Transverse colon (tissue), 4 donors: ENCODE results near the gene ADGB. TPM values are rescaled to one million over a fixed set of nuclear protein-coding genes. Genes with fewer than 3 reads are reported as not detected.

Source experiments
- DNase-seq: peaks from one replicate; pipeline ENCODE4 v3.0.0-alpha.2; 2019
- H3K27ac ChIP-seq, 4 donors: fragments of 200-600 bp; sonication (generic); 2 replicates each; pipeline ENCODE4 v1.5.1; 2016 to 2018; ENCODE audit warnings: inconsistent platforms in 4 of 4
- H3K27me3 ChIP-seq: fragments of 200-600 bp; sonication (generic); 2 replicates; pipeline ENCODE4 v1.5.1; 2017; ENCODE audit warnings: inconsistent platforms
- H3K36me3 ChIP-seq, 4 donors: fragments of 200-600 bp; sonication (generic); 2 replicates each; pipeline ENCODE4 v1.5.1; 2017 to 2019; ENCODE audit warnings: inconsistent platforms in 4 of 4
- H3K4me1 ChIP-seq, 4 donors: fragments of 200-600 bp; sonication (generic); 2 replicates each; pipeline ENCODE4 v1.5.1; 2017 to 2020; ENCODE audit warnings: inconsistent platforms in 4 of 4
- H3K4me3 ChIP-seq, 4 donors: fragments of 200-600 bp; sonication (generic); 1 replicate in 1 of 4; 2 replicates in 3 of 4; pipeline versions ENCODE4 v1.5.1 to v1.6.1; 2017 to 2019; ENCODE audit warnings: inconsistent platforms in 4 of 4
- H3K9me3 ChIP-seq, 2 donors: fragments of 200-600 bp; sonication (generic); 2 replicates each; pipeline ENCODE4 v1.5.1; 2017 to 2019; ENCODE audit warnings: inconsistent platforms in 2 of 2
- EP300 ChIP-seq: sonication (generic); formaldehyde crosslinking; IDR thresholded peaks from one replicate; pipeline ENCODE4 v1.6.1; 2017; ENCODE audit warnings: antibody characterized with exemption, low read depth
- POLR2A ChIP-seq: fragments of 450-650 bp; IDR thresholded peaks from one replicate; pipeline ENCODE4 v1.6.1; 2016; ENCODE audit warnings: antibody characterized with exemption, mild to moderate bottlenecking, moderate library complexity
- POLR2AphosphoS5 ChIP-seq, 3 donors: sonication (generic); formaldehyde crosslinking; IDR thresholded peaks; one replicate each; pipeline ENCODE4 v1.6.1; 2016; ENCODE audit warnings: antibody characterized with exemption in 3 of 3
- WGBS, 2 donors: methylation state at CpG; one replicate each; pipeline ENCODE4 v1.1.5; 2018; ENCODE audit warnings: low coverage in 1 of 2; 5-methylcytosine and 5-hydroxymethylcytosine counted together
- in situ Hi-C, 4 donors: fragments of 200-750 bp; cut with MboI; loops; one replicate each; pipeline versions ENCODE4 v1.15.0 to v1.15.1; 2017; ENCODE audit warnings: low sequenced_read_pairs in 3 of 4, low pct_ligation_motif_present in 1 of 4, low pct_unique_long_range_greater_than_20kb in 1 of 4
- intact Hi-C: fragments of 100-400 bp; cut with DNase I; formaldehyde crosslinking; loops from one replicate; pipeline ENCODE4 v1.15.1; 2023; ENCODE audit warnings: low total_unique reads
- total RNA-seq, 4 donors: library from RNA; depleted of rRNA; stranded (reverse); fragments of >200 nt; gene quantifications; one replicate each; pipeline ENCODE4 v1.1.0, GENCODE V29; 2016
- TF ChIP-seq, protein P1 (sequence below), 5 experiments: fragments of 200-600 bp in 3 of 5; fragments of 450-650 bp in 2 of 5; sonication (generic) in 3 of 5; IDR thresholded peaks; 1 replicate in 2 of 5; 2 replicates in 3 of 5; pipeline ENCODE4 v1.5.1; 2016 to 2017; ENCODE audit warnings: antibody characterized with exemption in 5 of 5, inconsistent platforms in 3 of 5, mild to moderate bottlenecking in 2 of 5, moderate library complexity in 1 of 5

Gene ADGB
- total RNA-seq, 4 donors from 2014 or later: 1.1 to 28.7 (median 3.2) TPM

DNA sequence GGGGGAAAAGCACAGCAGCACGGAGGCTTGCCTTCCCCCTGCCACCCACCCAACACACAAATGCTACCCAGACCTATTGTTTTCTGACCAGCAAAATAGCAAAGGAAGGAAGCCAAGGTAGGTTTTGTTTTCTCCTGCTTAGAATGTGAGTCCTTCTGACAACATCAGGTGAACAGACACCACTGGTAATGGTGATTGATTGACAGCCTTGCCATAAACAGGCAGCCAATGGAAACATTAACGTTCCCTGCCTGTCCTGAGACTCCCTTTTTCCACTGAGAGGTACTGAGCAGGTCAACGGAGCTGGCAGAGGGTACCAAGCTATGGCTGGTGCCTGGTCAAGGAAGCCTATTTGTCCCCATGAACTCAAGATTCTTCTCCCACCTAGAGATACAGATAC lies 234.4 kb downstream of the ADGB start:
- in situ Hi-C loops: no loop called here
- no peak for DNase-seq
- Histone ChIP-seq H3K4me1 (no peaks in the 10 kb centered on the region), H3K4me3 (no peak overlapping the region), H3K27ac (no peak overlapping the region), H3K36me3 (no peaks in the 10 kb centered on the region), H3K9me3 (no peaks in the 10 kb centered on the region), H3K27me3 (no peaks in the 10 kb centered on the region)
- intact Hi-C loops: no loop called here
- 59 to 64% methylated on average over 1 to 3 of the region's 3 CpGs for WGBS, 2 donors
- TF ChIP-seq, protein P1, sequence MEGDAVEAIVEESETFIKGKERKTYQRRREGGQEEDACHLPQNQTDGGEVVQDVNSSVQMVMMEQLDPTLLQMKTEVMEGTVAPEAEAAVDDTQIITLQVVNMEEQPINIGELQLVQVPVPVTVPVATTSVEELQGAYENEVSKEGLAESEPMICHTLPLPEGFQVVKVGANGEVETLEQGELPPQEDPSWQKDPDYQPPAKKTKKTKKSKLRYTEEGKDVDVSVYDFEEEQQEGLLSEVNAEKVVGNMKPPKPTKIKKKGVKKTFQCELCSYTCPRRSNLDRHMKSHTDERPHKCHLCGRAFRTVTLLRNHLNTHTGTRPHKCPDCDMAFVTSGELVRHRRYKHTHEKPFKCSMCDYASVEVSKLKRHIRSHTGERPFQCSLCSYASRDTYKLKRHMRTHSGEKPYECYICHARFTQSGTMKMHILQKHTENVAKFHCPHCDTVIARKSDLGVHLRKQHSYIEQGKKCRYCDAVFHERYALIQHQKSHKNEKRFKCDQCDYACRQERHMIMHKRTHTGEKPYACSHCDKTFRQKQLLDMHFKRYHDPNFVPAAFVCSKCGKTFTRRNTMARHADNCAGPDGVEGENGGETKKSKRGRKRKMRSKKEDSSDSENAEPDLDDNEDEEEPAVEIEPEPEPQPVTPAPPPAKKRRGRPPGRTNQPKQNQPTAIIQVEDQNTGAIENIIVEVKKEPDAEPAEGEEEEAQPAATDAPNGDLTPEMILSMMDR (IDR thresholded peaks at IDR 0.05): no peak
- TF ChIP-seq POLR2AphosphoS5 (IDR thresholded peaks at IDR 0.05) (no peak), EP300 (no peak), POLR2A (no peak)

DNA sequence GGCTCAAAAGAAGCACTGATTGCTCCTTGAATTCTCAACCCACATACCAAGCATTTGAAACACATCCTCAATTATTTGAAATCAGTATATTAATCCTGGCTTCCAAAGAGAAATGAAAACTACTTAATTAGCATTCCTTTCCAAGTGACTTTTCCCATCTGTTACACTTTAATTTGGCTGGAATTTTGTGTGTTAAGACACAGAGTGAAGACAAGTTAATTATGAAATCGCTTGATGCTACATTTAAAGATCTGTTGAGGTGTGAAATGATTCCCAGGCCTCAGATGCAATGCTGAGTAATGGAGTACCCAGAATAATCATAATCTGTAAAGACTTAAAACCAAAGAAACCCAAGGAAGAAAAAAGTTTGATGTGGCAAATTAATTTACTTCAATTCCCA lies 241.4 kb downstream of the ADGB start:
- in situ Hi-C loops: no loop called here

DNA sequence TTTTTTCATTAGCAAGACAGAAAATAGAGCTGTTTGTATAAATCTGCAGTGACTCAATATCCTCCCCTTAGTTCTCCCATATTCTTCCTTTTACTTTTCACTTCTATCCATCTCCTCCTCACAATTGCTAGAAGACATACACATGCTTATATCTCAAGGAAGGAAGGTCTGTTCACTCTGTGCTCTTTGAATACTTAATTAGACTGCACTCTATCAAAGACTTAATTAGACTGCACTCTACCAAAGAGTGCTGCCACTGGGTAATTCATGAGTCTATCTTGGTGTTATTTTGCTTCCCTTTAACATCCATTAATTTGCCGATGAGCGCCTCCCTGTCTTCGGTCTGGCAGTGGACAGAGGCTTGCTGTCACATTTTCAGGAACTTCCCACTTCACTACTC lies 241.9 kb downstream of the ADGB start:
- no peak for TF ChIP-seq POLR2A
- TF ChIP-seq, protein P1 (IDR thresholded peaks at IDR 0.05): no peak
- TF ChIP-seq POLR2AphosphoS5 (IDR thresholded peaks at IDR 0.05): no peak
- no peak for TF ChIP-seq EP300
- Histone ChIP-seq H3K4me1 (no peaks in the 10 kb centered on the region), H3K27me3 (no peaks in the 10 kb centered on the region), H3K36me3 (no peaks in the 10 kb centered on the region), H3K4me3 (no peak overlapping the region), H3K9me3 (no peaks in the 10 kb centered on the region), H3K27ac (no peak overlapping the region)
- intact Hi-C loops (no loop called here), in situ Hi-C loops (no loop called here)
- 87 to 97% methylated on average over 2 to 3 of the region's 3 CpGs for WGBS, 2 donors
- no peak for DNase-seq

More for the DNA sequence above, 241.4 kb downstream of the ADGB start:
- intact Hi-C loops: no loop called here
- no peak overlapping the region for H3K4me3 ChIP-seq
- H3K36me3 ChIP-seq: no peaks in the 10 kb centered on the region
- DNase-seq: no peak
- TF ChIP-seq POLR2A (no peak), POLR2AphosphoS5 (IDR thresholded peaks at IDR 0.05) (no peak), EP300 (no peak)
- TF ChIP-seq, protein P1 (IDR thresholded peaks at IDR 0.05): no peak
- H3K27me3 ChIP-seq: no peaks in the 10 kb centered on the region
- WGBS, 2 donors: 73 to 100% methylated on average over 1 of the region's 1 CpG
- no peaks in the 10 kb centered on the region for H3K4me1 ChIP-seq
- H3K9me3 ChIP-seq: no peaks in the 10 kb centered on the region
- H3K27ac ChIP-seq: no peak overlapping the region

DNA sequence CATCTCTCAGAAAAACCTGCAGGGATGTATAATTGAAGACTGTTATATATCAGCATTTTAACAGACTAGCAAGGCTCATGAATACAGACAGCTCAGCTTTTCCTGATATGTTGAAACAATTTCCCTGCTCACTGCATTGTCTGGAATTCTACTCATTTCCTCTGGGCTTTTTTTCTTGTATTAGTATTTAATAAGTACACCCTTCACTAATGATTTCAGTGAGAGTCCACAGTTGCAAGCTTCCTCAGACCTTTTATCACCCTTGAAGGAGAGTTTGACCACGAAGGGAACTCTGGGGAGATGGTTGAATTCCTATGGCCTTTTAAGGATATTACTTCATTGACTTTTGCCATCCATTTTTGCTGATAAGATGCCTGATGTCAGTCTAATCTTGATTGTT lies 248.7 kb downstream of the ADGB start:
- WGBS, 2 donors: 0 to 38% methylated on average over 1 of the region's 1 CpG

More for the DNA sequence above, 248.7 kb downstream of the ADGB start:
- intact Hi-C loops: no loop called here
- in situ Hi-C loops: no loop called here
- H3K4me1 ChIP-seq: no peaks in the 10 kb centered on the region
- no peak for DNase-seq
- no peak overlapping the region for H3K4me3 ChIP-seq
- no peaks in the 10 kb centered on the region for H3K9me3 ChIP-seq
- TF ChIP-seq POLR2A: no peak
- TF ChIP-seq, protein P1 (IDR thresholded peaks at IDR 0.05): no peak
- no peak for TF ChIP-seq EP300
- TF ChIP-seq POLR2AphosphoS5 (IDR thresholded peaks at IDR 0.05): no peak
- no peak overlapping the region for H3K27ac ChIP-seq
- H3K27me3 ChIP-seq: no peaks in the 10 kb centered on the region
- H3K36me3 ChIP-seq: no peaks in the 10 kb centered on the region
